ENCODE results near the gene CCDC61.

DNA sequence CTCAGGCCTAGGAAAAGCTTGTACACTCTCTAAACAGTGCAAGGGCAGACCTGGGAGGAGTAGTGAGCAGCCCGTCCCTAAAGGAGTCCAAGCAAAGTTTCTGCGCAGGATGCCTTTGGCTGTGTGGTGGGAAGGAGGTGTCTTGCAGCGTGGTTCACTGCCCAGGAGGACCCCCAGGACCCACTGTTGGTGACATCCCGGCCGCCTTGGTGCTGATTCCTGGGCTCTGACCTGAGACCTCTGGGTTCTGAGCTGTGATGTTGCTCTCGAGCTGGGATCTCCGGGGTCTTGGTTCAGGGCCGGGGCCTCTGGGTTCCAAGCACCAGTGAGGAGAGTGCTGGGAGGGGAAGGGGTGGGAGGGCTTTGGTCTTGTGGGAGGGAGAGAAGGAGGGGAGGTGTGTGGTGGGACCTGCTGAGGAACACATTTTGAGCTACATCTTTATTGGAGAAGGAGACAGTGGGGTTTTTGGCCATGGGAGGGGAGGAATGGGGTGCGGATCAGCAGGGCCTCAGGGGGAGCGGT, 23.5 kb downstream of the CCDC61 start:
- TF ChIP-seq EZH2 (IDR thresholded peaks at IDR 0.05; ENCODE audit: insufficient read depth, poor library complexity, severe bottlenecking) (no peak), EZH2phosphoT487 (IDR thresholded peaks at IDR 0.05; ENCODE audit: insufficient read depth, low read depth) (no peak)

Measured in GM23248 (cell line).